Breast epithelium (tissue), 4 donors: ENCODE data around the gene PLOD2. TPM values are rescaled to one million over a fixed set of nuclear protein-coding genes. Genes with fewer than 3 reads are reported as not detected.

Source experiments
- DNase-seq, 2 donors: peaks; one replicate each; pipeline ENCODE4 v3.0.0-alpha.2; 2019; ENCODE audit warnings: low spot score in 2 of 2
- H3K27ac ChIP-seq, 2 donors: fragments of 200-600 bp; sonication (generic) in 1 of 2; one replicate each; pipeline ENCODE4 v1.5.1; 2016 to 2019; ENCODE audit warnings: mild to moderate bottlenecking in 1 of 2
- H3K27me3 ChIP-seq, 2 donors: fragments of 200-600 bp; sonication (generic) in 1 of 2; one replicate each; pipeline versions ENCODE4 v1.5.1 to v1.6.0; 2017 to 2019; ENCODE audit warnings: control low read depth in 1 of 2, mild to moderate bottlenecking in 1 of 2
- H3K36me3 ChIP-seq: fragments of 200-600 bp; one replicate; pipeline ENCODE4 v1.5.1; 2019
- H3K4me1 ChIP-seq, 2 donors: fragments of 200-600 bp; sonication (generic); one replicate each; pipeline ENCODE4 v1.5.1; 2016 to 2019; ENCODE audit warnings: control low read depth in 1 of 2
- H3K4me3 ChIP-seq, 3 donors: fragments of 200-600 bp; sonication (generic); 1 replicate in 2 of 3; 2 replicates in 1 of 3; pipeline ENCODE4 v1.5.1; 2016 to 2019; ENCODE audit warnings: mild to moderate bottlenecking in 3 of 3, moderate library complexity in 2 of 3
- H3K9me3 ChIP-seq, 2 donors: fragments of 200-600 bp; sonication (generic) in 1 of 2; one replicate each; pipeline ENCODE4 v1.5.1; 2016 to 2019; ENCODE audit warnings: control low read depth in 1 of 2
- CTCF ChIP-seq, 3 donors: fragments of 450-650 bp; IDR thresholded peaks; one replicate each; pipeline ENCODE4 v1.5.1; 2016 to 2017; ENCODE audit warnings: antibody characterized with exemption in 3 of 3, mild to moderate bottlenecking in 3 of 3, moderate library complexity in 3 of 3
- POLR2A ChIP-seq: fragments of 450-650 bp; IDR thresholded peaks from one replicate; pipeline ENCODE4 v1.6.1; 2016; ENCODE audit warnings: antibody characterized with exemption, mild to moderate bottlenecking, moderate library complexity
- POLR2AphosphoS5 ChIP-seq, 3 donors: sonication (generic); formaldehyde crosslinking; IDR thresholded peaks; one replicate each; pipeline ENCODE4 v1.6.1; 2017; ENCODE audit warnings: antibody characterized with exemption in 3 of 3
- intact Hi-C: fragments of 100-400 bp; cut with DNase I; formaldehyde crosslinking; loops from one replicate; pipeline ENCODE4 v1.15.1; 2023; ENCODE audit warnings: low total_unique reads
- total RNA-seq, 3 donors: library from RNA; depleted of rRNA; stranded (reverse); fragments of >200 nt; gene quantifications; one replicate each; pipeline ENCODE4 v1.1.0, GENCODE V29; 2016

PLOD2 gene
- total RNA-seq, 3 donors from 2014 or later: 33.2 to 71.5 (median 35.7) TPM

GRCh38 chr3:146044046-146044445 lies 116.9 kb downstream of the PLOD2 start:
- TF ChIP-seq POLR2AphosphoS5 (IDR thresholded peaks at IDR 0.05): no peak
- Histone ChIP-seq H3K36me3 (no peaks in the 10 kb centered on the region), H3K4me1 (no peaks in the 10 kb centered on the region), H3K27ac (no peak overlapping the region), H3K4me3 (no peak overlapping the region), H3K27me3 (no peaks in the 10 kb centered on the region), H3K9me3 (peaks cover 0 to 4% of the 10 kb centered on the region in 2 donors)
- intact Hi-C loops: no loop called here
- no peak for DNase-seq

- intact Hi-C loops: no loop called here
- no peak for DNase-seq
Measured at GRCh38 chr3:146040630-146041029, 120.4 kb downstream of the PLOD2 start.

GRCh38 chr3:146037697-146038096 lies 123.3 kb downstream of the PLOD2 start:
- Histone ChIP-seq H3K4me3 (no peak overlapping the region), H3K4me1 (no peaks in the 10 kb centered on the region), H3K27ac (no peak overlapping the region), H3K27me3 (no peaks in the 10 kb centered on the region), H3K36me3 (no peaks in the 10 kb centered on the region), H3K9me3 (peaks cover 0 to 4% of the 10 kb centered on the region in 2 donors)
- intact Hi-C loops: no loop called here
- TF ChIP-seq POLR2A: no peak
- no peak for TF ChIP-seq POLR2AphosphoS5 (IDR thresholded peaks at IDR 0.05)
- TF ChIP-seq CTCF (IDR thresholded peaks at IDR 0.05): no peak
- DNase-seq: no peak

More at GRCh38 chr3:146040630-146041029, 120.4 kb downstream of the PLOD2 start:
- Histone ChIP-seq H3K9me3 (peaks cover 0 to 4% of the 10 kb centered on the region in 2 donors), H3K4me1 (no peaks in the 10 kb centered on the region), H3K27ac (no peak overlapping the region), H3K27me3 (no peaks in the 10 kb centered on the region), H3K4me3 (no peak overlapping the region), H3K36me3 (no peaks in the 10 kb centered on the region)
- no peak for TF ChIP-seq POLR2AphosphoS5 (IDR thresholded peaks at IDR 0.05)
- no peak for TF ChIP-seq CTCF (IDR thresholded peaks at IDR 0.05)
- no peak for TF ChIP-seq POLR2A

GRCh38 chr3:146036281-146036680 lies 124.7 kb downstream of the PLOD2 start:
- TF ChIP-seq POLR2AphosphoS5 (IDR thresholded peaks at IDR 0.05) (no peak), POLR2A (no peak), CTCF (IDR thresholded peaks at IDR 0.05) (no peak)
- Histone ChIP-seq H3K9me3 (no peaks in the 10 kb centered on the region), H3K4me3 (no peak overlapping the region), H3K27me3 (no peaks in the 10 kb centered on the region), H3K36me3 (no peaks in the 10 kb centered on the region), H3K27ac (no peak overlapping the region), H3K4me1 (no peaks in the 10 kb centered on the region)
- DNase-seq: no peak
- intact Hi-C loops: no loop called here

GRCh38 chr3:146035366-146035765 lies 125.6 kb downstream of the PLOD2 start:
- TF ChIP-seq POLR2AphosphoS5 (IDR thresholded peaks at IDR 0.05): no peak
- H3K4me3 ChIP-seq: no peak overlapping the region
- H3K27me3 ChIP-seq: no peaks in the 10 kb centered on the region
- no peak for DNase-seq
- no peaks in the 10 kb centered on the region for H3K36me3 ChIP-seq
- H3K4me1 ChIP-seq: no peaks in the 10 kb centered on the region
- H3K9me3 ChIP-seq: peaks cover 0 to 3% of the 10 kb centered on the region in 2 donors
- intact Hi-C loops: no loop called here
- no peak overlapping the region for H3K27ac ChIP-seq

- Histone ChIP-seq H3K4me3 (no peak overlapping the region), H3K4me1 (no peaks in the 10 kb centered on the region), H3K9me3 (peaks cover 0 to 11% of the 10 kb centered on the region in 2 donors), H3K36me3 (no peaks in the 10 kb centered on the region), H3K27ac (no peak overlapping the region), H3K27me3 (no peaks in the 10 kb centered on the region)
- intact Hi-C loops: no loop called here
- TF ChIP-seq POLR2A (no peak), CTCF (IDR thresholded peaks at IDR 0.05) (no peak), POLR2AphosphoS5 (IDR thresholded peaks at IDR 0.05) (no peak)
- DNase-seq: no peak
Measured at GRCh38 chr3:146033950-146034349, 127.0 kb downstream of the PLOD2 start.
